DOHH2 (cell line): ENCODE results near the gene U2AF2.

Source experiments
- H3F3A ChIP-seq: fragments of 200-600 bp; sonication (generic), shearing (Covaris generic); 2 replicates; pipeline ENCODE4 v1.6.0; 2016; ENCODE audit warnings: antibody characterized with exemption, mild to moderate bottlenecking; ENCODE audit not compliant: control insufficient read depth, insufficient read depth
- H3K27ac ChIP-seq: fragments of 200-600 bp; sonication (generic); 2 replicates; pipeline ENCODE4 v1.5.1; 2014; ENCODE audit warnings: low read depth, mild to moderate bottlenecking, low read length, moderate library complexity
- H3K27me3 ChIP-seq: fragments of 200-600 bp; sonication (generic); 2 replicates; pipeline ENCODE4 v1.6.1; 2014; ENCODE audit warnings: mild to moderate bottlenecking, low read length, mixed read lengths; ENCODE audit not compliant: control insufficient read depth
- H3K36me3 ChIP-seq: fragments of 200-600 bp; sonication (generic); 2 replicates; pipeline ENCODE4 v1.6.1; 2014; ENCODE audit warnings: mild to moderate bottlenecking, low read length, moderate library complexity, mixed read lengths; ENCODE audit not compliant: control insufficient read depth
- H3K4me1 ChIP-seq: fragments of 200-600 bp; sonication (generic); 2 replicates; pipeline ENCODE4 v1.6.1; 2014; ENCODE audit warnings: mild to moderate bottlenecking, low read length, mixed read lengths; ENCODE audit not compliant: control insufficient read depth
- H3K4me2 ChIP-seq: fragments of 200-600 bp; sonication (generic); 2 replicates; pipeline ENCODE4 v1.6.0; 2014; ENCODE audit warnings: mild to moderate bottlenecking, low read length, moderate library complexity
- H3K4me3 ChIP-seq: fragments of 200-600 bp; sonication (generic); 2 replicates; pipeline ENCODE4 v1.5.1; 2014; ENCODE audit warnings: mild to moderate bottlenecking, low read length, mixed read lengths
- H3K79me2 ChIP-seq: fragments of 200-600 bp; sonication (generic); 2 replicates; pipeline ENCODE4 v1.6.1; 2014; ENCODE audit warnings: mild to moderate bottlenecking, low read length, mixed read lengths; ENCODE audit not compliant: control insufficient read depth
- H3K9me2 ChIP-seq: fragments of 200-600 bp; sonication (generic); replicated peaks from 2 replicates; pipeline ENCODE4 v1.6.1; 2014; ENCODE audit warnings: mild to moderate bottlenecking, low read length, mixed read lengths; ENCODE audit not compliant: control insufficient read depth
- H3K9me3 ChIP-seq: fragments of 200-600 bp; sonication (generic); 2 replicates; pipeline ENCODE4 v1.6.1; 2014; ENCODE audit warnings: antibody characterized with exemption, low read length, mixed read lengths; ENCODE audit not compliant: control insufficient read depth, insufficient read depth
- H4K20me1 ChIP-seq: fragments of 200-600 bp; sonication (generic); 2 replicates; pipeline ENCODE4 v1.6.0; 2014; ENCODE audit warnings: low read depth, mild to moderate bottlenecking, antibody characterized with exemption, low read length, moderate library complexity; ENCODE audit not compliant: control insufficient read depth, insufficient read depth
- EZH2phosphoT487 ChIP-seq: fragments of 200-600 bp; sonication (generic); IDR thresholded peaks from 2 replicates; pipeline ENCODE4 v1.6.1; 2017; ENCODE audit warnings: borderline replicate concordance, mild to moderate bottlenecking, antibody characterized with exemption, low read length, moderate library complexity, mixed read lengths
- TF ChIP-seq, protein P1 (sequence below): fragments of 200-600 bp; sonication (generic); IDR thresholded peaks from one replicate; pipeline ENCODE4 v1.5.1; 2014; ENCODE audit warnings: antibody characterized with exemption, mild to moderate bottlenecking, low read depth, low read length; ENCODE audit not compliant: poor library complexity, severe bottlenecking

U2AF2 gene

DNA sequence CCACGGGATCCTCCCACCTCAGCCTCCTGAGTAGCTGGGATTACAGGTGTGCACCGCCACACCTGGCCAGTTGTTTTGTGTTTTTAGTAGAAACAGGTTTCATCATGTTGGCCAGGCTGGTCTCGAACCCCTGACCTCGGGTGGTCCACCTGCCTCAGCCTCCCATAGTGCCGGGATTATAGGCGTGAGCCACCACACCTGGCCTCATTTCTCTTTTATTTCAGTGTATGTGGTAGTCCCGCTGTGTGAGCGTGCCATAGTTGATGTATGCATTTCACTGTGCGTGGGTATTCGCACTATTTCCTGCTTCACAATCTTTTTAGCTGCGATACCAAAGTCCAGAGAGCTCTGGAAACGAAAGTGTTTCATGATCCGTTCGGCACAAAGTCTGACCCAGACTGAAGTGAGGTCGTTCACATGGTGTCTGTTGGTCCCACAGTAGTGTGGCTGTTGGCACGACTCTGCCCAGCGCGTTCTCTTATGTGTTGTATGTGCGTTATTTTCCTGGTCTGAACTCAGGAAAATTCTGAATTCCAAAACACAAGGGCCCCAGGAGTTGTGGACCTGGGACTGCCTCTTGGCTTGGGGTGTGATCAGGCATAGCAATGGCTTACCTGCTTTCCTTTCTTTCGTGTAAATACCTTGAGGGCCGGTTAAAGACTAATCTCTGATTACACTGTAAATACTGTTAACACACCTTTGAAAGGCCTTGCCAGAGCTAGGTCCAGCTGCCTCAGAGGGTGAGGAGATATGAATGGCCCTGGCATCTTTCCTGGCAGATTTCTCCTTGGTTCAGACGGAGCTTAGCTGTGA, 28.8 kb downstream of the U2AF2 start:
- H3K79me2 ChIP-seq = peaks cover 93% of the 10 kb centered on the region
- H3K4me2 ChIP-seq = no peak overlapping the region
- no peak for TF ChIP-seq EZH2phosphoT487
- TF ChIP-seq, protein P1, sequence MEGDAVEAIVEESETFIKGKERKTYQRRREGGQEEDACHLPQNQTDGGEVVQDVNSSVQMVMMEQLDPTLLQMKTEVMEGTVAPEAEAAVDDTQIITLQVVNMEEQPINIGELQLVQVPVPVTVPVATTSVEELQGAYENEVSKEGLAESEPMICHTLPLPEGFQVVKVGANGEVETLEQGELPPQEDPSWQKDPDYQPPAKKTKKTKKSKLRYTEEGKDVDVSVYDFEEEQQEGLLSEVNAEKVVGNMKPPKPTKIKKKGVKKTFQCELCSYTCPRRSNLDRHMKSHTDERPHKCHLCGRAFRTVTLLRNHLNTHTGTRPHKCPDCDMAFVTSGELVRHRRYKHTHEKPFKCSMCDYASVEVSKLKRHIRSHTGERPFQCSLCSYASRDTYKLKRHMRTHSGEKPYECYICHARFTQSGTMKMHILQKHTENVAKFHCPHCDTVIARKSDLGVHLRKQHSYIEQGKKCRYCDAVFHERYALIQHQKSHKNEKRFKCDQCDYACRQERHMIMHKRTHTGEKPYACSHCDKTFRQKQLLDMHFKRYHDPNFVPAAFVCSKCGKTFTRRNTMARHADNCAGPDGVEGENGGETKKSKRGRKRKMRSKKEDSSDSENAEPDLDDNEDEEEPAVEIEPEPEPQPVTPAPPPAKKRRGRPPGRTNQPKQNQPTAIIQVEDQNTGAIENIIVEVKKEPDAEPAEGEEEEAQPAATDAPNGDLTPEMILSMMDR = no peak

DNA sequence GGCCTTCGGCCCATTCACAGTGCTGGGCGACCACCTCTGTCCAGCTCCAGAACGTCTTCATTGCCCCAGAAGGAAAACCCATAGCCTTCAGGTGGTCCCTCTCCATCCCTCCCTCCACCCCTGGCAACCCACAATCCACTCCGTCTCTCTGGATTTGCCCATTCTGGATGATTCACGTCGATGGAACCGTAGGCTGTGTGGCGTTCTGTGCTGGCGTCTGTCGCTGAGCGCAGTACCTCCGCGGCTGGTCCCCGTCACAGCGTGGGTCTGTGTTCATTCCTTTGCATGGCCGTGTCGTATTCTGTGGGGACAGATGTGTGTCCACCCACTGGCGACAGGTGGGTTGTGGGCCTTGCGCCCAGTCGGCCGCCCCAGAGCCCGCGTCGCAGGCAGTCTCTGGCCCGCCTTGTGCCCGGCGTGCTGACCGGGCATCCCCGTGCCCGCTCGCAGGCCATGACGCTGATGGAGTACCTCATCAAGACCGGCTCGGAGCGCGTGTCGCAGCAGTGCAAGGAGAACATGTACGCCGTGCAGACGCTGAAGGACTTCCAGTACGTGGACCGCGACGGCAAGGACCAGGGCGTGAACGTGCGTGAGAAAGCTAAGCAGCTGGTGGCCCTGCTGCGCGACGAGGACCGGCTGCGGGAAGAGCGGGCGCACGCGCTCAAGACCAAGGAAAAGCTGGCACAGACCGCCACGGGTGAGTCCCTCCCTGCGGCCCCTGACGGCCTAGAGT, 30.3 kb downstream of the U2AF2 start:
- Histone ChIP-seq H3K27ac (no peak overlapping the region), H3K79me2 (peaks cover 79% of the 10 kb centered on the region), H3K27me3 (no peaks in the 10 kb centered on the region), H3F3A (no peaks in the 10 kb centered on the region), H3K4me1 (no peaks in the 10 kb centered on the region; the same call in 1 of the 2 replicates), H3K36me3 (peaks cover 91% of the 10 kb centered on the region), H3K4me3 (no peak overlapping the region), H4K20me1 (0 out of 2 replicates have a peak, but pooled peaks cover 5% of the 10 kb centered on the region), H3K9me2 (no peaks in the 10 kb centered on the region), H3K4me2 (no peak overlapping the region), H3K9me3 (no peaks in the 10 kb centered on the region)
- TF ChIP-seq, protein P1 = no peak
- no peak for TF ChIP-seq EZH2phosphoT487

More for the DNA sequence above, 28.8 kb downstream of the U2AF2 start:
- Histone ChIP-seq H3K27me3 (no peaks in the 10 kb centered on the region), H3K4me3 (no peak overlapping the region), H3K27ac (no peak overlapping the region), H3K36me3 (peaks cover 91% of the 10 kb centered on the region), H3K9me2 (no peaks in the 10 kb centered on the region), H3K9me3 (no peaks in the 10 kb centered on the region), H4K20me1 (peaks cover 9% of the 10 kb centered on the region; the same call in 1 of the 2 replicates), H3K4me1 (peaks cover 13% of the 10 kb centered on the region), H3F3A (no peaks in the 10 kb centered on the region)

DNA sequence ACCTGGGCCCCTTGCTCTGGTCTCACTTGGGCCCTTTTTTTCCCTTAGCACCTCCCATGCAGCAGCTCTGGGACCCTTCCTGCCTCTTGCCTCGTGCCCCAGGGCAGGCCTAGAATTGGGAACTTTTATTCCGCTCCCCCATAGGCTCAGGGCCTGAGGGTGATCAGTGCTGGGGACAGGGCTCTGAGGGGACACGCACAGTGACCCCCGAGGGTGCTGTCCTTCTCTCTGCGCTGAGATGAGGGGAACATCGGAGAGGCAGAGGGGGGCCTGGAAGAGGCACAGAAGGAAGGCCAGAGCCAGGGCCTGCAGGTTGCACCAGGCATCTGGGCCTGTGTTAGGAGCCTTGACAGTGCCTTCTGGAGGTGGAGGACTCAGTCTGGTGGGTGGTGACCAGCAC, 30.9 kb downstream of the U2AF2 start:
- Histone ChIP-seq H3K9me3 (no peaks in the 10 kb centered on the region), H3K4me2 (no peak overlapping the region), H3K9me2 (no peaks in the 10 kb centered on the region), H3K36me3 (peaks cover 91% of the 10 kb centered on the region), H3K27ac (no peak overlapping the region), H4K20me1 (0 out of 2 replicates have a peak, but pooled peaks cover 5% of the 10 kb centered on the region), H3K27me3 (no peaks in the 10 kb centered on the region), H3K4me3 (no peak overlapping the region), H3F3A (no peaks in the 10 kb centered on the region), H3K79me2 (peaks cover 72% of the 10 kb centered on the region), H3K4me1 (no peaks in the 10 kb centered on the region)
- TF ChIP-seq, protein P1 = no peak
- no peak for TF ChIP-seq EZH2phosphoT487
